A673 (cell line): ENCODE data around the gene BABAM1.

Source experiments
- EZH2 ChIP-seq: fragments of 200-600 bp; sonication (generic); IDR thresholded peaks from 2 replicates; pipeline ENCODE4 v1.6.1; 2017; ENCODE audit warnings: borderline replicate concordance, low read depth, mild to moderate bottlenecking, mixed read lengths, antibody characterized with exemption, low read length; ENCODE audit not compliant: poor library complexity, severe bottlenecking
- TF ChIP-seq, protein P1 (sequence below): fragments of 300-800, 200-600 bp; sonication (generic); conservative IDR thresholded peaks from 2 replicates; pipeline ENCODE4 v1.5.1; 2017; ENCODE audit warnings: low read depth, mild to moderate bottlenecking, antibody characterized with exemption, low read length, moderate library complexity, mixed read lengths

DNA sequence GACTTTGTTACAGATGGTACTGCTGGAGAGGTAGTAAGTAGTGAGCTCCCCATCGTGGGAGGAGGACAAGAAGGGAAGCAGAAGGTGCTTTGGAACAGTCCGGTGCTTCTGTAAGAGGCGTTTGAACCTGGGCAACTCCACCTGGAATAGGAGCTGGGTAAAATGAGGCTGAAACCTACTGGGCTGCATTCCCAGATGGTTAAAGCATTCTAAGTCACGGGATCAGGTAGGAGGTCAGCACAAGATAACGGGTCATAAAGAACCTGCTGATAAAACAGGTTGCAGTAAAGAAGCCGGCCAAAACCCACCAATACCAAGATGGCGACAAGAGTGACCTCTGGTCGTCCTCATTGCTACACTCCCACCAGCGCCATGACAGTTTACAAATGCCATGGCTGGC lies 19.5 kb downstream of the BABAM1 start:
- TF ChIP-seq, protein P1, sequence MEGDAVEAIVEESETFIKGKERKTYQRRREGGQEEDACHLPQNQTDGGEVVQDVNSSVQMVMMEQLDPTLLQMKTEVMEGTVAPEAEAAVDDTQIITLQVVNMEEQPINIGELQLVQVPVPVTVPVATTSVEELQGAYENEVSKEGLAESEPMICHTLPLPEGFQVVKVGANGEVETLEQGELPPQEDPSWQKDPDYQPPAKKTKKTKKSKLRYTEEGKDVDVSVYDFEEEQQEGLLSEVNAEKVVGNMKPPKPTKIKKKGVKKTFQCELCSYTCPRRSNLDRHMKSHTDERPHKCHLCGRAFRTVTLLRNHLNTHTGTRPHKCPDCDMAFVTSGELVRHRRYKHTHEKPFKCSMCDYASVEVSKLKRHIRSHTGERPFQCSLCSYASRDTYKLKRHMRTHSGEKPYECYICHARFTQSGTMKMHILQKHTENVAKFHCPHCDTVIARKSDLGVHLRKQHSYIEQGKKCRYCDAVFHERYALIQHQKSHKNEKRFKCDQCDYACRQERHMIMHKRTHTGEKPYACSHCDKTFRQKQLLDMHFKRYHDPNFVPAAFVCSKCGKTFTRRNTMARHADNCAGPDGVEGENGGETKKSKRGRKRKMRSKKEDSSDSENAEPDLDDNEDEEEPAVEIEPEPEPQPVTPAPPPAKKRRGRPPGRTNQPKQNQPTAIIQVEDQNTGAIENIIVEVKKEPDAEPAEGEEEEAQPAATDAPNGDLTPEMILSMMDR: no peak
- TF ChIP-seq EZH2: no peak
